Progenitor cell of endocrine pancreas (in vitro differentiated cells): ENCODE measurements around the gene PNMA8A. TPM values are rescaled to one million over a fixed set of nuclear protein-coding genes. Genes with fewer than 3 reads are reported as not detected.

Experiments used
- DNase-seq: peaks from one replicate; pipeline ENCODE4 v3.0.0; 2021; ENCODE audit warnings: low spot score; ENCODE audit not compliant: unreplicated experiment
- H3K27ac Mint-ChIP-seq: 2 replicates; pipeline ENCODE4 v1.8.0; 2021; ENCODE audit warnings: mild to moderate bottlenecking, moderate library complexity, mixed read lengths
- H3K27me3 Mint-ChIP-seq: 2 replicates; pipeline ENCODE4 v1.8.0; 2021; ENCODE audit warnings: mixed read lengths
- H3K36me3 Mint-ChIP-seq: 2 replicates; pipeline ENCODE4 v1.8.0; 2022; ENCODE audit warnings: mixed read lengths; ENCODE audit not compliant: insufficient read depth
- H3K4me1 Mint-ChIP-seq: 2 replicates; pipeline ENCODE4 v1.8.0; 2021; ENCODE audit warnings: low read depth, mixed read lengths
- H3K4me3 Mint-ChIP-seq: 2 replicates; pipeline ENCODE4 v1.8.0; 2021; ENCODE audit warnings: low read depth, mild to moderate bottlenecking, moderate library complexity, mixed read lengths
- H3K9me3 Mint-ChIP-seq: 2 replicates; pipeline ENCODE4 v1.8.0; 2021; ENCODE audit warnings: low read depth, mixed read lengths
- CTCF ChIP-seq: fragments of 200-600 bp; sonication (generic); IDR thresholded peaks from one replicate; pipeline ENCODE4 v1.5.0; 2021; ENCODE audit warnings: antibody characterized with exemption, mild to moderate bottlenecking; ENCODE audit not compliant: unreplicated experiment
- total RNA-seq: library from RNA; stranded (reverse); gene quantifications from 2 replicates; pipeline ENCODE4 v1.2.1, GENCODE V29; 2021

The PNMA8A gene
- total RNA-seq, 1 donor from 2014 or later = 27.5 TPM

GRCh38 chr19:46494941-46495785 lies 23.8 kb upstream of the PNMA8A start:
- Mint-ChIP-seq H3K4me3 (peak overlapping the region; percentile 45), H3K27ac (no peak overlapping the region), H3K27me3 (peaks cover 33% of the 10 kb centered on the region), H3K9me3 (no peaks in the 10 kb centered on the region), H3K36me3 (peaks cover 3% of the 10 kb centered on the region), H3K4me1 (peaks cover 2% of the 10 kb centered on the region)
- DNase-seq = no peak
- TF ChIP-seq CTCF = no peak

GRCh38 chr19:46494146-46494940 lies 23.0 kb upstream of the PNMA8A start:
- Mint-ChIP-seq H3K4me3 (no peak overlapping the region), H3K27me3 (peaks cover 40% of the 10 kb centered on the region), H3K4me1 (peaks cover 5% of the 10 kb centered on the region), H3K36me3 (peaks cover 4% of the 10 kb centered on the region), H3K9me3 (no peaks in the 10 kb centered on the region), H3K27ac (no peak overlapping the region)
- TF ChIP-seq CTCF = no peak
- DNase-seq = no peak

- Mint-ChIP-seq H3K36me3 (peaks cover 4% of the 10 kb centered on the region), H3K4me1 (peaks cover 5% of the 10 kb centered on the region), H3K4me3 (peak overlapping the region; percentile 21), H3K9me3 (no peaks in the 10 kb centered on the region), H3K27ac (no peak overlapping the region), H3K27me3 (peaks cover 46% of the 10 kb centered on the region)
- no peak for DNase-seq
- no peak for TF ChIP-seq CTCF
Observed at GRCh38 chr19:46493236-46494145, 22.1 kb upstream of the PNMA8A start.

- Mint-ChIP-seq H3K36me3 (peaks cover 4% of the 10 kb centered on the region), H3K27me3 (peaks cover 51% of the 10 kb centered on the region), H3K27ac (no peak overlapping the region), H3K9me3 (no peaks in the 10 kb centered on the region), H3K4me1 (peaks cover 5% of the 10 kb centered on the region), H3K4me3 (no peak overlapping the region)
- no peak for TF ChIP-seq CTCF
- no peak for DNase-seq
Observed at GRCh38 chr19:46492841-46493235, 21.5 kb upstream of the PNMA8A start.
